HCT116 (cell line): ENCODE data around the gene LPXN. TPM values are rescaled to one million over a fixed set of nuclear protein-coding genes. Genes with fewer than 3 reads are reported as not detected.

Source experiments
- ATAC-seq: fragments of 200-7000 bp; cut with Tn5 transposase; 2 replicates; pipeline ENCODE4 v1.9.1; 2020; ENCODE audit warnings: mild to moderate bottlenecking, moderate library complexity
- BruUV-seq: library from RNA; stranded (reverse); fragments of 400-500 nt; replicated peaks from 2 replicates; lab custom pipeline; 2021; lab: Mats Ljungman, UMichigan
- CTCF ChIA-PET: fragments of 300-600 bp; sonication (Branson Sonifier 250); formaldehyde crosslinking; loops from one replicate; lab custom pipeline; 2021; ENCODE audit warnings: antibody characterized with exemption; lab: Charles Lee
- POLR2A ChIA-PET: fragments of 300-600, 350-600 bp; sonication (Branson Sonifier 250); formaldehyde crosslinking; loops from one replicate; lab custom pipeline; 2021; ENCODE audit warnings: antibody characterized with exemption; lab: Charles Lee
- RAD21 ChIA-PET, 2 experiments: fragments of 300-600 bp; sonication (Branson Sonifier 250); formaldehyde crosslinking; loops; one replicate each; lab custom pipeline; 2023; ENCODE audit warnings: low total read pairs in 2 of 2; ENCODE audit not compliant: uncharacterized antibody in 2 of 2, unreplicated experiment in 2 of 2, low non-redundant PET in 1 of 2; lab: Charles Lee
- DNase-seq: peaks from one replicate; pipeline ENCODE4 v3.0.0-alpha.2; 2010; ENCODE audit warnings: low read depth, low spot score
- H2AFZ ChIP-seq: fragments of 200-600 bp; shearing (Covaris generic), sonication (generic); 2 replicates; pipeline ENCODE4 v1.6.1; 2017; ENCODE audit warnings: low read depth, mixed run types, mixed read lengths, antibody characterized with exemption, low read length; ENCODE audit not compliant: poor library complexity, severe bottlenecking
- H3K27ac ChIP-seq: 2 replicates; pipeline ENCODE4 v1.5.1; 2012; ENCODE audit warnings: low read depth, low read length
- H3K27me3 ChIP-seq: fragments of 200-600 bp; sonication (generic); 2 replicates; pipeline ENCODE4 v1.6.1; 2016; ENCODE audit warnings: mixed run types, low read length, mixed read lengths; ENCODE audit not compliant: insufficient read depth
- H3K36me3 ChIP-seq, 2 experiments: fragments of 200-500 bp in 1 of 2; fragments of 200-600 bp in 1 of 2; sonication (Bioruptor generic) in 1 of 2; sonication (generic) in 1 of 2; 2 replicates each; pipeline versions ENCODE4 v1.5.1 to v1.6.1; 2014 to 2016; ENCODE audit warnings: low read length in 2 of 2, inconsistent platforms in 1 of 2, mixed read lengths in 1 of 2, mixed run types in 1 of 2; ENCODE audit not compliant: insufficient read depth in 2 of 2, control insufficient read depth in 1 of 2
- H3K4me1 ChIP-seq, 2 experiments: fragments of 200-600 bp in 1 of 2; sonication (generic) in 1 of 2; 2 replicates each; pipeline versions ENCODE4 v1.5.1 to v1.6.1; 2012 to 2017; ENCODE audit warnings: low read length in 2 of 2, inconsistent platforms in 1 of 2, mild to moderate bottlenecking in 1 of 2, mixed read lengths in 1 of 2, mixed run types in 1 of 2, moderate library complexity in 1 of 2; ENCODE audit not compliant: insufficient read depth in 2 of 2, control insufficient read depth in 1 of 2
- H3K4me2 ChIP-seq: fragments of 200-600 bp; sonication (generic); 2 replicates; pipeline ENCODE4 v1.6.1; 2017; ENCODE audit warnings: mixed run types, low read length, mixed read lengths
- H3K4me3 ChIP-seq, 2 experiments: fragments of 200-600 bp in 1 of 2; sonication (generic) in 1 of 2; replicated peaks in 1 of 2; 2 replicates each; pipeline ENCODE4 v1.5.1; 2011 to 2016; ENCODE audit warnings: low read length in 2 of 2, control low read depth in 1 of 2, low read depth in 1 of 2, mild to moderate bottlenecking in 1 of 2, mixed read lengths in 1 of 2, mixed run types in 1 of 2
- H3K79me2 ChIP-seq: fragments of 200-600 bp; sonication (generic); 2 replicates; pipeline ENCODE4 v1.6.1; 2017; ENCODE audit warnings: mild to moderate bottlenecking, mixed run types, low read length, moderate library complexity, mixed read lengths; ENCODE audit not compliant: insufficient read depth
- H3K9ac ChIP-seq: fragments of 200-600 bp; sonication (generic); 2 replicates; pipeline ENCODE4 v1.6.1; 2016; ENCODE audit warnings: low read length, mixed read lengths
- H3K9me2 ChIP-seq: fragments of 200-600 bp; sonication (generic), shearing (Covaris generic); 2 replicates; pipeline ENCODE4 v1.6.1; 2017; ENCODE audit warnings: mixed run types, mild to moderate bottlenecking, moderate library complexity; ENCODE audit not compliant: insufficient read depth
- H3K9me3 ChIP-seq, 2 experiments: fragments of 200-500 bp in 1 of 2; fragments of 200-600 bp in 1 of 2; sonication (Bioruptor generic) in 1 of 2; sonication (generic) in 1 of 2; 2 replicates each; pipeline ENCODE4 v1.6.1; 2014 to 2017; ENCODE audit warnings: low read length in 2 of 2, mixed read lengths in 2 of 2, inconsistent platforms in 1 of 2, low read depth in 1 of 2, mild to moderate bottlenecking in 1 of 2, mixed run types in 1 of 2, moderate library complexity in 1 of 2; ENCODE audit not compliant: control insufficient read depth in 1 of 2, insufficient read depth in 1 of 2
- H4K20me1 ChIP-seq: fragments of 200-600 bp; sonication (generic), shearing (Covaris generic); 2 replicates; pipeline ENCODE4 v1.6.1; 2017; ENCODE audit warnings: mixed run types, mild to moderate bottlenecking, moderate library complexity; ENCODE audit not compliant: insufficient read depth
- CBX3 ChIP-seq: IDR thresholded peaks from 2 replicates; pipeline ENCODE4 v1.6.1; 2012; ENCODE audit warnings: low read depth
- EGR1 ChIP-seq: IDR thresholded peaks from 2 replicates; pipeline ENCODE4 v1.6.1; 2012; ENCODE audit warnings: low read depth
- ELF1 ChIP-seq: IDR thresholded peaks from 2 replicates; pipeline ENCODE4 v1.6.1; 2012; ENCODE audit warnings: low read depth, borderline replicate concordance
- EZH2phosphoT487 ChIP-seq: fragments of 200-600 bp; IDR thresholded peaks from 2 replicates; pipeline ENCODE4 v1.6.1; 2018; ENCODE audit warnings: antibody characterized with exemption, borderline replicate concordance
- JUND ChIP-seq: IDR thresholded peaks from 2 replicates; pipeline ENCODE4 v1.6.1; 2012
- POLR2AphosphoS5 ChIP-seq: IDR thresholded peaks from 2 replicates; pipeline ENCODE4 v1.6.1; 2011; ENCODE audit warnings: mild to moderate bottlenecking, low read depth, low read length, moderate library complexity
- RAD21 ChIP-seq: IDR thresholded peaks from 2 replicates; pipeline ENCODE4 v1.6.1; 2012; ENCODE audit warnings: low read depth, mild to moderate bottlenecking
- SIN3A ChIP-seq: IDR thresholded peaks from 2 replicates; pipeline ENCODE4 v1.6.1; 2012; ENCODE audit warnings: low read depth
- SP1 ChIP-seq: IDR thresholded peaks from 2 replicates; pipeline ENCODE4 v1.6.1; 2012; ENCODE audit warnings: low read depth
- SRF ChIP-seq: IDR thresholded peaks from 2 replicates; pipeline ENCODE4 v1.6.1; 2012; ENCODE audit warnings: low read depth
- TCF7L2 ChIP-seq: IDR thresholded peaks from 2 replicates; pipeline ENCODE4 v1.7.0; 2011; ENCODE audit warnings: borderline replicate concordance, inconsistent platforms; ENCODE audit not compliant: insufficient read depth, insufficient read length; ENCODE audit errors: extremely low read depth
- YY1 ChIP-seq: IDR thresholded peaks from 2 replicates; pipeline ENCODE4 v1.6.1; 2011; ENCODE audit warnings: low read length, low read depth, moderate library complexity, mild to moderate bottlenecking; ENCODE audit not compliant: insufficient replicate concordance; ENCODE audit errors: extremely low read depth
- ZFX ChIP-seq: fragments of 450-650 bp; IDR thresholded peaks from 2 replicates; pipeline ENCODE4 v1.6.1; 2017
- intact Hi-C: fragments of 100-400 bp; cut with micrococcal nuclease; formaldehyde crosslinking; loops from 2 replicates; pipeline ENCODE4 v1.10.0; 2022
- total RNA-seq: library from RNA; stranded (reverse); gene quantifications from one replicate; pipeline ENCODE4 v1.2.1, GENCODE V29; 2021; ENCODE audit not compliant: unreplicated experiment
- TF ChIP-seq, protein P1 (sequence below), 3 experiments: fragments of 200-600 bp in 1 of 3; sonication (generic) in 1 of 3; IDR thresholded peaks in 2 of 3; conservative IDR thresholded peaks in 1 of 3; 2 replicates each; pipeline ENCODE4 v1.5.1; 2012 to 2017; ENCODE audit warnings: low read depth in 2 of 3, low read length in 2 of 3, antibody characterized with exemption in 1 of 3, borderline replicate concordance in 1 of 3, control low read depth in 1 of 3, mild to moderate bottlenecking in 1 of 3, mixed read lengths in 1 of 3, mixed run types in 1 of 3, moderate library complexity in 1 of 3; ENCODE audit not compliant: insufficient read depth in 1 of 3
- TF ChIP-seq, protein P2 (sequence below): IDR thresholded peaks from 2 replicates; pipeline ENCODE4 v1.6.1; 2012
- TF ChIP-seq, protein P3 (sequence below): IDR thresholded peaks from 2 replicates; pipeline ENCODE4 v1.6.1; 2012; ENCODE audit warnings: low read depth
- TF ChIP-seq, protein P4 (sequence below): IDR thresholded peaks from 2 replicates; pipeline ENCODE4 v1.6.1; 2012

LPXN gene
- total RNA-seq, 1 experiment from 2014 or later = 3.6 TPM

DNA sequence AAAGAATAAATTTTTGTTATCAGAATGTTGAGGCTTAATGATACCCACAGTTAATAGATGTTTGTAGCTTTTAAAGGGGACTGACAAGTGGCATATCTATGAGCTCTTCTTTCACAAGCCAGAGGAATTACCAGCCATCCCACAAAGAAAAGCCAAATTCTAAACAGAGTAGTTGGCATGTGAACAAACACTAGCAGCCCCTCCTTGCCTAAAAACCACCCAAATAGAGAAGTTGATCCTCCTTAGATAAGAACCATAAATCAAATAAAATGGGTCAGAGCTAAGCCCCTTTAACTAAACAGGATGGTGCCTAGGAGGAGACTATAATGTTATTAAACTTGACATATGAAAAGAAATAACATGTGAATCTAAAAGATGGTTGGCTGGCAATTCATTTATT, 11.4 kb downstream of the LPXN start:
- H3K27ac ChIP-seq = no peak overlapping the region
- TF ChIP-seq RAD21 (no peak), CBX3 (no peak), JUND (no peak), TCF7L2 (no peak), SIN3A (no peak)
- TF ChIP-seq, protein P1, sequence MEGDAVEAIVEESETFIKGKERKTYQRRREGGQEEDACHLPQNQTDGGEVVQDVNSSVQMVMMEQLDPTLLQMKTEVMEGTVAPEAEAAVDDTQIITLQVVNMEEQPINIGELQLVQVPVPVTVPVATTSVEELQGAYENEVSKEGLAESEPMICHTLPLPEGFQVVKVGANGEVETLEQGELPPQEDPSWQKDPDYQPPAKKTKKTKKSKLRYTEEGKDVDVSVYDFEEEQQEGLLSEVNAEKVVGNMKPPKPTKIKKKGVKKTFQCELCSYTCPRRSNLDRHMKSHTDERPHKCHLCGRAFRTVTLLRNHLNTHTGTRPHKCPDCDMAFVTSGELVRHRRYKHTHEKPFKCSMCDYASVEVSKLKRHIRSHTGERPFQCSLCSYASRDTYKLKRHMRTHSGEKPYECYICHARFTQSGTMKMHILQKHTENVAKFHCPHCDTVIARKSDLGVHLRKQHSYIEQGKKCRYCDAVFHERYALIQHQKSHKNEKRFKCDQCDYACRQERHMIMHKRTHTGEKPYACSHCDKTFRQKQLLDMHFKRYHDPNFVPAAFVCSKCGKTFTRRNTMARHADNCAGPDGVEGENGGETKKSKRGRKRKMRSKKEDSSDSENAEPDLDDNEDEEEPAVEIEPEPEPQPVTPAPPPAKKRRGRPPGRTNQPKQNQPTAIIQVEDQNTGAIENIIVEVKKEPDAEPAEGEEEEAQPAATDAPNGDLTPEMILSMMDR (IDR thresholded peaks at IDR 0.05 in 2 of 3, conservative IDR thresholded peaks at IDR 0.05 in 1 of 3; ENCODE audit: borderline replicate concordance in 1 of 3, insufficient read depth in 1 of 3, low read depth in 2 of 3, low read length in 2 of 3) = no peak
- TF ChIP-seq, protein P2, sequence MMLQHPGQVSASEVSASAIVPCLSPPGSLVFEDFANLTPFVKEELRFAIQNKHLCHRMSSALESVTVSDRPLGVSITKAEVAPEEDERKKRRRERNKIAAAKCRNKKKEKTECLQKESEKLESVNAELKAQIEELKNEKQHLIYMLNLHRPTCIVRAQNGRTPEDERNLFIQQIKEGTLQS = no peak
- no peak for ATAC-seq
- H3K36me3 ChIP-seq = no peaks in the 10 kb centered on the region
- no peak overlapping the region for H3K4me3 ChIP-seq
- CTCF ChIA-PET = no interaction called here
- H3K79me2 ChIP-seq = no peaks in the 10 kb centered on the region
- RAD21 ChIA-PET = no interaction called here
- H3K9me2 ChIP-seq = no peaks in the 10 kb centered on the region
- H3K4me2 ChIP-seq = no peak overlapping the region
- no peak overlapping the region for H3K9ac ChIP-seq
- H2AFZ ChIP-seq = no peak overlapping the region
- H3K9me3 ChIP-seq = no peaks in the 10 kb centered on the region
- POLR2A ChIA-PET = no interaction called here
- intact Hi-C loops = no loop called here
- BruUV-seq = no TSS peak
- H3K4me1 ChIP-seq = no peaks in the 10 kb centered on the region
- no peak for DNase-seq
- no peaks in the 10 kb centered on the region for H3K27me3 ChIP-seq
- no peaks in the 10 kb centered on the region for H4K20me1 ChIP-seq

DNA sequence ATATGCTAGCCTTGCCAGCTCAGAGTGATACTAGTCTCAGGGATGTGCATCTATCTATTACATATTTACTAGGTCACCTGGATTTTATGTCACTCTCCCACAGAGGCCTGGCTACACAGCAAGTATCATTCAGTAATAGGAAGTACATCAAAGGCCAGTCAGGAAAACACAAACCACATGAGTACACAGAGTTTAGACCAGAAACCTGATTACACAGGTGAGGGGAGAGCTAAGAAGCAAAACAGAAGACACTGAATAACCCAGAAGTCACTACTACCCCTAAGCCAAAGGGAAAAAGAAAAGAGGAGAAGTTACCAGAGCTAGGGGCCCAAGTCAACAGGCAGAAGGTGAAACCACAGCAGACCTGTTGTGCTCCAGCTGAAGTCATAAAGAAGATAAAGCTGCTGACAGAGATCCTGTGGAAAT, 13.3 kb downstream of the LPXN start:
- POLR2A ChIA-PET = no interaction called here
- TF ChIP-seq ELF1 (no peak), EZH2phosphoT487 (no peak), POLR2AphosphoS5 (no peak), TCF7L2 (no peak), SP1 (no peak), YY1 (no peak), EGR1 (no peak), RAD21 (no peak), ZFX (no peak), SRF (no peak)
- TF ChIP-seq, protein P3, sequence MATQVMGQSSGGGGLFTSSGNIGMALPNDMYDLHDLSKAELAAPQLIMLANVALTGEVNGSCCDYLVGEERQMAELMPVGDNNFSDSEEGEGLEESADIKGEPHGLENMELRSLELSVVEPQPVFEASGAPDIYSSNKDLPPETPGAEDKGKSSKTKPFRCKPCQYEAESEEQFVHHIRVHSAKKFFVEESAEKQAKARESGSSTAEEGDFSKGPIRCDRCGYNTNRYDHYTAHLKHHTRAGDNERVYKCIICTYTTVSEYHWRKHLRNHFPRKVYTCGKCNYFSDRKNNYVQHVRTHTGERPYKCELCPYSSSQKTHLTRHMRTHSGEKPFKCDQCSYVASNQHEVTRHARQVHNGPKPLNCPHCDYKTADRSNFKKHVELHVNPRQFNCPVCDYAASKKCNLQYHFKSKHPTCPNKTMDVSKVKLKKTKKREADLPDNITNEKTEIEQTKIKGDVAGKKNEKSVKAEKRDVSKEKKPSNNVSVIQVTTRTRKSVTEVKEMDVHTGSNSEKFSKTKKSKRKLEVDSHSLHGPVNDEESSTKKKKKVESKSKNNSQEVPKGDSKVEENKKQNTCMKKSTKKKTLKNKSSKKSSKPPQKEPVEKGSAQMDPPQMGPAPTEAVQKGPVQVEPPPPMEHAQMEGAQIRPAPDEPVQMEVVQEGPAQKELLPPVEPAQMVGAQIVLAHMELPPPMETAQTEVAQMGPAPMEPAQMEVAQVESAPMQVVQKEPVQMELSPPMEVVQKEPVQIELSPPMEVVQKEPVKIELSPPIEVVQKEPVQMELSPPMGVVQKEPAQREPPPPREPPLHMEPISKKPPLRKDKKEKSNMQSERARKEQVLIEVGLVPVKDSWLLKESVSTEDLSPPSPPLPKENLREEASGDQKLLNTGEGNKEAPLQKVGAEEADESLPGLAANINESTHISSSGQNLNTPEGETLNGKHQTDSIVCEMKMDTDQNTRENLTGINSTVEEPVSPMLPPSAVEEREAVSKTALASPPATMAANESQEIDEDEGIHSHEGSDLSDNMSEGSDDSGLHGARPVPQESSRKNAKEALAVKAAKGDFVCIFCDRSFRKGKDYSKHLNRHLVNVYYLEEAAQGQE = no peak
- TF ChIP-seq, protein P4, sequence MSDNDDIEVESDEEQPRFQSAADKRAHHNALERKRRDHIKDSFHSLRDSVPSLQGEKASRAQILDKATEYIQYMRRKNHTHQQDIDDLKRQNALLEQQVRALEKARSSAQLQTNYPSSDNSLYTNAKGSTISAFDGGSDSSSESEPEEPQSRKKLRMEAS = no peak

More for the DNA sequence above, 13.3 kb downstream of the LPXN start:
- CTCF ChIA-PET = no interaction called here
- Histone ChIP-seq H3K4me3 (no peak overlapping the region), H4K20me1 (no peaks in the 10 kb centered on the region), H3K4me2 (no peak overlapping the region), H2AFZ (no peak overlapping the region), H3K4me1 (no peaks in the 10 kb centered on the region), H3K79me2 (no peaks in the 10 kb centered on the region), H3K27ac (no peak overlapping the region), H3K9me2 (no peaks in the 10 kb centered on the region), H3K9me3 (no peaks in the 10 kb centered on the region), H3K27me3 (no peaks in the 10 kb centered on the region), H3K9ac (no peak overlapping the region), H3K36me3 (no peaks in the 10 kb centered on the region)
- DNase-seq (no peak), ATAC-seq (no peak)
- no TSS peak for BruUV-seq
- RAD21 ChIA-PET = no interaction called here
- intact Hi-C loops = no loop called here
